HG03460 (cell line): ENCODE measurements around the gene DMPK.
"Not testable (repeated sequence)": the region's sequence is repeated elsewhere in the genome, so short reads cannot be mapped to it uniquely, and the experiment has no call there.

Experiments
- ATAC-seq: cut with Tn5 transposase; IDR thresholded peaks from one replicate; pipeline ENCODE4 v1.9.1; 2021; ENCODE audit not compliant: unreplicated experiment

Gene DMPK

DNA sequence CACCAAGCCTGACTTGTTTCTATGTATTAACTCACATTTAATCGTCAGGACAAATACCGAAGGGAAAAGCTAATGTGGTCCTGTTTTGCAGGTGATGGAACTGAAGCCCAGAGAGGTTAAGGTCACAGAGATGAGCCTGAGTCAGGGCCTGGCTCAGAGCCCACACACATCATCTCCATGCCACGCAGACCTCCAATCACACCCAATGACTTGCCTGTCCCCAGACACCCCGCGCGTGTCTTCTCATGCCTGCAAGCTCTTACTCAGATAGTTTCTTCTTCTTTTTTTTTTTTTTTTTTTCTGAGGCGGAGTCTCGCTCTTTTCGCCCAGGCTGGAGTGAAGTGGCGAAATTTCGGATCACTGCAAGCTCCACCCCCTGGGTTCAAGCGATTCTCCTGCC lies 29.7 kb downstream of the DMPK start:
- no peak for ATAC-seq

DNA sequence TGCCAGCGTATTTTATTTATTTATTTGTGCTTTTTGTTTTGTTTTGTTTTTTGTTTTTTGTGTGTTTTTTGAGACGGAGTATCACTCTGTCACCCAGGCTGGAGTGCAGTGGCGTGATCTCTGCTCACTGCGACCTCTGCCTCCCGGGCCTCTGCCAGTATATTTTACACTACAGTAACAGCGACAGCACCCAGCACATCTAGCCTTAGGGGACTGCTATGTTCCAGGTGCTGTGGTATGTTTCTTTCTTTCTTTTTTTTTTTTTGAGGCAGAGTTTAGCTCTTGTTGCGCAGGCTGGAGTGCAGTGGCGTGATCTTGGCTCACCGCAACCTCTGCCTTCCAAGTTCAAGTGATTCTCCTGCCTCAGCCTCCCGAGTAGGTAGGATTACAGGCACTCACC lies 30.8 kb downstream of the DMPK start:
- ATAC-seq, result not testable (repeated sequence)

DNA sequence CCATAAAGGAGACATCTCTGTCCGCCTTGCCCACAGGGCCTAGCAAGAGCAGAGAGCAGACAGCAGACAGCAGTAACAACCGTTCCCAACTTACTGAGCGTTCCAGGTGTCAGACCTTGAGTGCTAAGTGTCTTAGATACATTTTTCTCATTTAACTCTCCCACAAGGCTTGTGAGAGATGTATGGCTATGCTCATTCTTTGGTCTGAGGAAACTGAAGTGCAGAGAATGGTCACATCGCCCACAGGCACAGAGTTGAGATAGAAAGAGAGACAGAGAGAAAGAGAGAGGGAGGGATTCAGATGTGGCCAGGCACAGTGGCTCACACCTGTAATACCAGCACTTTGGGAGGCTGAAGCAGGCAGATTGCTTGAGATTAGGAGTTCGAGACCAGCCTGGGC lies 34.8 kb downstream of the DMPK start:
- ATAC-seq, result no peak

DNA sequence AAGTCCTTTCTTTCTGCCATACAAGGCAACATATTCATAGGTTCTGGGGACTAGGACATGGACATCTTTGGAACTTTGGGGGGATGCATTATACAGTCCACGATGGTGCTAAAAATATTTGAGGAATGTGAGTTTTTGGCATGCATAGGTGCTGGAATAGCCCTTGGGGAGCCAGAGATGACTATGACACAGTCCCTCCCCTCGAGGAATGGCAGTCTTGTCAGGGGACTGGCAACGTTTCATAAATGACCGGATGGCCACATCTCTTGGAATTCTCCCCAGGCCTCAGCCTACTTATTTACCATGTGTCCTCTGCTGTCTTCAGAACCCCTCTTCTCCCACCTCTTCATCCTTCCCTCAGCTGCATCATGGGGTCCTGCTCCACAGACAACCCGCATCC lies 35.4 kb downstream of the DMPK start:
- no peak for ATAC-seq

DNA sequence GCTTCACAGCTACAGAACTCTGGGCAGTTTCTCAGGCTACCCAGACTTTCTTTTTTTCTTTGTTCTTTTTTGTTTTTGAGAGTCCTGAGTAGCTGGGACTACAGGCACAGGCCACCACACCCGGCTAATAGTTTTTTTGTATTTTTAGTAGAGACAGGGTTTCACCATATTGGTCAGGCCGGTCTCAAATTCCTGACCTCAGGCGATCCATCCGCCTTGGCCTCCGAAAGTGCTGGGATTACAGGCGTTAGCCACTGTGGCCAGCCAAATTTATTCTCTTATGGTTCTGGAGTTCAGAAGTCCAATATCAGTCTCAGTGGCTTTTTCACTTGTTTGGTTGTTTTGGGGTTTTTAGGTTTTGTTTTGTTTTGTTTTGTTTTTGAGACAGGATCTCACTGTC lies 36.7 kb downstream of the DMPK start:
- no peak for ATAC-seq

DNA sequence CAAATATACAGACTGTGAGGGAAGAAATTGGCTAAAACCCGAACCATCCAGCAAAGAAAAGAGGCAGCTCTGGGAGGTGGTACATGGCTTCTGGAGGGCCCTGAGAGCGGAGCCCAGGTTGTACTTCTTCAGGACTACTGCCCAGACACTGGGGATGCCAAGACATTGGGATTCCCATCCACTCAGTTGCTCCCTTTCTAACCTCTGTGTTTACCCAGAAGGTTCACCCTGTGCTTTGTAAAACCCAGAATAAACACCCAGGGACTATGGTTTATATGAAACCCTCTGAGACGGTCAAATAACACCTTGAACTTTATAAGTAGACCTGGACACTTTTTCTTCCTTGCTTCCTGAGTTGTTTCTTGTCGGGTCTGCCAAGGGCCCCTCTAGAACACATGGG lies 39.3 kb downstream of the DMPK start:
- no peak for ATAC-seq

DNA sequence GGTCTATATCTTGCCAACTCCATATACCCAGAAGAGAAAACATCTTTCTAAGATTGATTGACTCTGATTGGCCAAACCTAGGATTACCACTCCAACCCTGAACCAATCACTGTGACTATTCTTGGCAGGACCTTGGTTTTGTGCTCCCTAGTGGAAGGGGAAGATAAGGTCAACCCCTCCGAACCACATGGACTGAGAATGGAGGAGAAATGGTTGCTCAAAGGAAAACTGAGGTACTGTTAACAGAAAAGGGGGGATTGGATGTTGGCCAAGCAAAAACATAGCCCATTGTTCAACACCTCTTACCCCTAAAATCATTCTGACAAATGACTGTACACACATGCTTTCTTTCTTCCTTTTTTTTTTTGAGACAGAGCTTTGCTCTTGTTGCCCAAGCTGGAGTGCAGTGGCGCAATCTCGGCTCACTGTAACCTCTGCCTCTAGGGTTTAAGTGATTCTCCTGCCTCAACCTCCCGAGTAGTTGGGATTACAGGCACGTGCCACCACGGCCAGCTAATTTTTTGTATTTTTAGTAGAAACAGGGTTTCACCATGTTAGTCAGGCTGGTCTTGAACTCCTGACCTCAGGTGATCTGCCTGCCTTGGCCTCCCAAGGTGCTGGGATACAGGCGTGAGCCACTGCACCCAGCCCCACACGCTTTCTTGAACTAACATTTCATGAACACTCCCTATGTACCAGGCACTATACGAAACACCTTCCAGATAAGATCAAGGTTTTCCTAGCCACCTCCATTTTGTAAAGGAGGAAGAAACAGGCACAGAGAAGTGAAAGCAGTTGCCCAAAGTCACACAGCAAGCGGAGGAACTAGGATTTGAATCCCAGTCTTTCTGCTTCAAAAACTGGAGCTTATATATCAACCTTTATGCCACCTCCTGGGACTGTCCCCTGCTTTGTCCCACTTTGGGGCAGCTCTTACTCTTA lies 42.5 kb downstream of the DMPK start:
- ATAC-seq, result no peak

DNA sequence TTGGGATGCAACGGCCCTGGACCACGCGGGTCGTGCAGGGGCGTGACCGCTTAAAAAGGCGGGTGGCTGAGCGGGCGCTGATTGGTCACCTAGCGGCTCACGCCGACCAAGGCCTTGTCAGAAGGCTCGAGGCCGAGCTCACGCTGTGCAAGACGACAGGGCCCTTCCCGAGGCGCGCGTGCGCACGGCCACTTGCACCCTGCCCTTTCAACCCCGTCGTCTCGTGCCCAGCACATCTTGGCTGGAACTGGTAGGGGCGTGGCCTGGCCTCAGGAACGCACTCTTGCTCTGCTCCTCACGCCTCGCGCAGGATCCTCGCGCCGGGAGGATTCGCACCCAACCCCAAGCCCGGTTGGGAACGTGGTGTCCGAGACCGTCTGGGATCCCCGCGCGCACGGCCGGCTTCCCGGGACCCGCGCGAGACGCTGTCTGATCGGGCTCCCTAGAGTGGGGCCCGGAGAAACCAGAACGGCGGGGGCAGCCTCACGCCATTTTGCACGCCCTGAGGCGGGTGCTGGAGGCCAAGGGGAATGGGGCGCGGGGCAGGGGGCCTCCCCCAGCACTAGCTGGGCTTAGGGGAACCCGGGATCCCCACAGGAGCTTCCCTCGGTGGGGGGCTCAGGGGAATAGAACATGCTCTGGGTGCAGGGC lies 49.0 kb downstream of the DMPK start, which contains the start of gene MEIOSIN:
TSS of gene MEIOSIN (plus strand) at position 280 of the 651 bp plus-strand sequence. CDS start 1,938 bp downstream, outside the sequence.
- ATAC-seq, result no peak

DNA sequence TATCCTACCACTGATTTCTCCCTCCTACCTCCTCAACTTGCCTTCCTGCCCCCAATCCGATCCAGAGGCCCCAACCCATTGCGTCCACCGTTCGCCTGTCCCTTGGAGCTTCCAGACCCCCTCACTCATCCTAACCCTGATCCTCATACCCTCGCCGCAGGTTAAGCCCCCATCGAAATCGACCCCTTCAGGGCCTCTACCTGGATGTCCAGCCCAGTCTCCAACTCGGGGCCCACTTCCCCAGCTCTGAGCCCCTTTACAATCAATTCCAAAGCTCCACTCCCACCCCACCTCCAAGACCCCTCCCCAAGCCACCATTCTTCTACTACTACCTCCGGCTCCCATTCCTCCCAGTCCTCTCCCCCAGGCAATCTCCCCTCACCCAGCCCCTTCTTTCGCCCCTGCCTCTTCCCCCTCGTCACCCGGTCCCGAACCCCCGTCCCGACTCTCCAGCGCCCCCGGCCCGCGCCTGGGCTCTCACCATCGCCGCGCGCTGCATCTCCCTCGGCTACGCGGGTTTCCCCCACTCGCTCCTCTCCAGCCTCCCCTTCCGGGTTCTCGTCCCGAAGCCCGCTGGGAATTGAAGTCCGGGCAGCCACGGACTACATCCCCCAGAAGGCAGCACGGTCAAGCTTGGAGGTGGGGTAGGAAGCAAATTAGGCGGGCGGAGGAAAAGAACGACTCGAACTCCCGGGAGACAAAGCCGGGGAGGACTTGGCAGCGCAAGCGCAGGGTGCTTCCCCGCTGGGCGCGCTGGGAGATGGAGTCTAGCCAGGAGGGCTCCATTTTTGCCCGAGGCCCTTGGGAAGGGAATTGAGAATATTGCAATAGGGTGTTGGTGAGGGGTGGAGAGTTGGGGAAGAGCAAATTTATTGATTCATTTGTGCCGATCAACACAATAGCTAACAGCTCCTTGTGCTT lies 51.7 kb downstream of the DMPK start, which contains the start of gene FBXO46:
TSS of gene FBXO46 (minus strand) at position 529 of the 921 bp plus-strand sequence. CDS start 17,401 bp downstream, outside the sequence.
- ATAC-seq, result peak; percentile 90

DNA sequence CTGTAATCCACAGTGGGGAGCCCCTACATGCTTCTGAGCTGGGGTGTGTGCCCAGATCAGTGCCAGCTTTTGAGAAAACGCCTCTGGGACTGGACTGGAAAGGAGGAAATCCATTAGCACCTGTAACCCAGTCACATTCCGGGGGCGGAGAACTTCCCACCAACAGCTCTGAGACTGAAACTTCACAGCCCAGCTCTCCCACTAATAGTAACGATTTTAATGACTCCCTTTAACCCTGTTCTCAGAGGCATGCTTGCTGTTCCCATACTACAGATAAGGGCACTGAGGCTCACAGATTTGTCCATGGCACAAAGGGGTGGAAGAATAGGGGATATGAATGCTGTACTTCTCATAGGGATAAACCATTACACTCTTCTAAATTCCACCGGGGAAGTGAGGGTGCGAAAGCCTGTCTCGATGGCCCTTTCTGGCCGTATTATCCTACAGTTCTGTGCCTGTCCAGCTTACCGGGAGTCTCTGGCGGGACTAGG lies 52.4 kb downstream of the DMPK start:
- no peak for ATAC-seq

DNA sequence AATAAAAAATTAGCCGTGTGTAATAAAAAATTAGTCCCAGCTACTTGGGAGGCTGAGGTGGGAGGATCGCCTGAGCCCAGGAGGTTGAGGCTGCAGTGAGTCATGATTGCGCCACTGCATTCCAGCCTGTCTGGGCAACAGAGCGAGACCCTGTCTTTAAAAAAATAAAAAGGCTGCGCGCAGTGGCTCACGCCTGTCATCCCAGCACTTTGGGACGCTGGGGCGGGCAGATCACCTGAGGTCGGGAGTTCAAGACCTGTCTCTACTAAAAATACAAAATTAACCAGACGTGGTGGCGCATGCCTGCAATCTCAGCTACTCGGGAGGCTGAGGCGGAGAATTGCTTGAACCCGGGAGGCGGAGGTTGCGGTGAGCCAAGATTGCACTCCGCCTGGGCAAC lies 53.6 kb downstream of the DMPK start:
- not testable (repeated sequence) for ATAC-seq

DNA sequence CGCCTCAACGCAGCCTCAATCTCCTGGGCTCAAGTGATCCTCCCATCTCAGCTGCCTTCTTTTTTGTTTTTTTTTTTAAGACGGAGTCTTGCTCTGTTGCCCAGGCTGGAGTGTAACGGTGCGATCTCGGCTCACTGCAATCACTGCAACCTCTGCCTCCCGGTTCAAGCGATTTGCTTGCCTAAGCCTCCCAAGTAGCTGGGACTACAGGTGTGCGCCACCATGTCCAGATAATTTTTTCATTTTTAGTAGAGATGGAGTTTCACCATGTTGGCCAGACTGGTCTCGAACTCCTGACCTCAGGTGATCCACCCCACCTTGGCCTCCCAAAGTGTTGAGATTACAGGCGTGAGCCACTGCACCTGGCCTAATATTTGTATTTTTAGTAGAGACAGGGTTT lies 62.2 kb downstream of the DMPK start:
- not testable (repeated sequence) for ATAC-seq
